Measurements from ENCODE around the gene C17orf67.
A peak's percentile ranks its signal among the peaks of the same experiment; 100 is the strongest.

The C17orf67 gene

GRCh38 chr17:56785997-56786680 is 47.6 kb downstream of the C17orf67 start:
- peak; percentile 39 for ATAC-seq
- TF ChIP-seq BACH2 (CRISPR knock-in tag; IDR thresholded peaks at IDR 0.05; ENCODE audit: borderline replicate concordance) (no peak), ZNF8 (CRISPR knock-in tag; IDR thresholded peaks at IDR 0.05) (no peak), POU6F1 (CRISPR knock-in tag; IDR thresholded peaks at IDR 0.05; ENCODE audit: borderline replicate concordance, low read depth) (no peak), ARNTL (CRISPR knock-in tag; IDR thresholded peaks at IDR 0.05; ENCODE audit: borderline replicate concordance, low read depth) (no peak), CSDC2 (CRISPR knock-in tag; IDR thresholded peaks at IDR 0.05) (no peak), PPARA (CRISPR knock-in tag; IDR thresholded peaks at IDR 0.05; ENCODE audit: borderline replicate concordance) (no peak), PATZ1 (CRISPR knock-in tag; IDR thresholded peaks at IDR 0.05; ENCODE audit: borderline replicate concordance) (no peak), TSHZ2 (CRISPR knock-in tag; IDR thresholded peaks at IDR 0.05) (no peak), ZNF70 (CRISPR knock-in tag; IDR thresholded peaks at IDR 0.05) (no peak), ESRRG (CRISPR knock-in tag; IDR thresholded peaks at IDR 0.05) (no peak), CREB5 (CRISPR knock-in tag; IDR thresholded peaks at IDR 0.05; ENCODE audit: low read depth) (no peak), ZFP3 (CRISPR knock-in tag; IDR thresholded peaks at IDR 0.05) (no peak), ZNF565 (CRISPR knock-in tag; conservative IDR thresholded peaks at IDR 0.05; ENCODE audit: low read depth) (no peak), TCF4 (CRISPR knock-in tag; IDR thresholded peaks at IDR 0.05; ENCODE audit: borderline replicate concordance) (no peak), ZFP30 (CRISPR knock-in tag; IDR thresholded peaks at IDR 0.05) (no peak), TOX (CRISPR knock-in tag; IDR thresholded peaks at IDR 0.05; ENCODE audit: borderline replicate concordance) (no peak), ZC3H10 (CRISPR knock-in tag; IDR thresholded peaks at IDR 0.05) (no peak), RARB (CRISPR knock-in tag; IDR thresholded peaks at IDR 0.05) (no peak)

- ATAC-seq: peak; percentile 7; the same call in 1 of the 3 replicates
- no peak for TF ChIP-seq ARNTL (CRISPR knock-in tag; IDR thresholded peaks at IDR 0.05; ENCODE audit: borderline replicate concordance, low read depth)
- no peak for TF ChIP-seq ZC3H10 (CRISPR knock-in tag; IDR thresholded peaks at IDR 0.05)
- no peak for TF ChIP-seq ZNF70 (CRISPR knock-in tag; IDR thresholded peaks at IDR 0.05)
- no peak for TF ChIP-seq ZNF565 (CRISPR knock-in tag; conservative IDR thresholded peaks at IDR 0.05; ENCODE audit: low read depth)
- no peak for TF ChIP-seq ESRRG (CRISPR knock-in tag; IDR thresholded peaks at IDR 0.05)
- no peak for TF ChIP-seq SNAI2 (CRISPR knock-in tag; IDR thresholded peaks at IDR 0.05)
- TF ChIP-seq PPARA (CRISPR knock-in tag; IDR thresholded peaks at IDR 0.05; ENCODE audit: borderline replicate concordance): no peak
- TF ChIP-seq PATZ1 (CRISPR knock-in tag; IDR thresholded peaks at IDR 0.05; ENCODE audit: borderline replicate concordance): no peak
- no peak for TF ChIP-seq GLIS3 (CRISPR knock-in tag; IDR thresholded peaks at IDR 0.05)
- no peak for TF ChIP-seq ZFP3 (CRISPR knock-in tag; IDR thresholded peaks at IDR 0.05)
These were observed 48.3 kb downstream of the C17orf67 start for GRCh38 chr17:56785405-56785804.

Data from SK-N-SH treated with all-trans-retinoic acid at 6 μM for 48 hours (cell line).